ENCODE measurements around the gene NEK1.

DNA sequence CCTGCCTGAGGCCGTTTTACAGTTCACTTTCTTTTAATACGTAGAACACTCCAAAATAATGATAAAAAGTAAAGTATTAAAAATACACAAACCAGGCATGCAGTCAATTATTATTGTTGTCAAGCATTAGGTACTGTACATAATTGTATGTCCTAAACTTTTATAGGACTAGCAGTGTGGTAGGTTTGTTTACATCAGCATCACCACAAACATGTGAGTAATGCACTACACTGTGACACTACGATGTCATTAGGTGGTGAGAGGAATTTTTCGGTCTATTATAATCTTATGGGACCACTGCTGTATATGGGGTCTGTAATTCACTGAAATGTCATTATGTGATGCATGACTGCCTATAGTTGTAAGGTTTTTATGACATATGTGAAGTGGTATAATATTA lies 192.1 kb downstream of the NEK1 start:
- no peak for TF ChIP-seq POLR2A (IDR thresholded peaks at IDR 0.05)
- TF ChIP-seq, protein P1, sequence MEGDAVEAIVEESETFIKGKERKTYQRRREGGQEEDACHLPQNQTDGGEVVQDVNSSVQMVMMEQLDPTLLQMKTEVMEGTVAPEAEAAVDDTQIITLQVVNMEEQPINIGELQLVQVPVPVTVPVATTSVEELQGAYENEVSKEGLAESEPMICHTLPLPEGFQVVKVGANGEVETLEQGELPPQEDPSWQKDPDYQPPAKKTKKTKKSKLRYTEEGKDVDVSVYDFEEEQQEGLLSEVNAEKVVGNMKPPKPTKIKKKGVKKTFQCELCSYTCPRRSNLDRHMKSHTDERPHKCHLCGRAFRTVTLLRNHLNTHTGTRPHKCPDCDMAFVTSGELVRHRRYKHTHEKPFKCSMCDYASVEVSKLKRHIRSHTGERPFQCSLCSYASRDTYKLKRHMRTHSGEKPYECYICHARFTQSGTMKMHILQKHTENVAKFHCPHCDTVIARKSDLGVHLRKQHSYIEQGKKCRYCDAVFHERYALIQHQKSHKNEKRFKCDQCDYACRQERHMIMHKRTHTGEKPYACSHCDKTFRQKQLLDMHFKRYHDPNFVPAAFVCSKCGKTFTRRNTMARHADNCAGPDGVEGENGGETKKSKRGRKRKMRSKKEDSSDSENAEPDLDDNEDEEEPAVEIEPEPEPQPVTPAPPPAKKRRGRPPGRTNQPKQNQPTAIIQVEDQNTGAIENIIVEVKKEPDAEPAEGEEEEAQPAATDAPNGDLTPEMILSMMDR (IDR thresholded peaks at IDR 0.05), result no peak
